Endothelial cell of umbilical vein (primary cell): Measurements from ENCODE around the gene MCCC1. TPM values are rescaled to one million over a fixed set of nuclear protein-coding genes. Genes with fewer than 3 reads are reported as not detected.

ENCODE experiments used
- BruUV-seq: library from RNA; stranded (reverse); fragments of 400-500 nt; replicated peaks from 2 replicates; lab custom pipeline; 2021; lab: Mats Ljungman, UMichigan
- CTCF ChIA-PET: fragments of 300-600, 350-600 bp; sonication (Branson Sonifier 250); formaldehyde crosslinking; loops from one replicate; lab custom pipeline; 2021; ENCODE audit warnings: antibody characterized with exemption, inconsistent platforms; lab: Charles Lee
- POLR2A ChIA-PET: fragments of 300-600, 350-600 bp; sonication (Branson Sonifier 250); formaldehyde crosslinking; loops from one replicate; lab custom pipeline; 2021; ENCODE audit warnings: antibody characterized with exemption, inconsistent platforms; lab: Charles Lee
- DNase-seq: peaks from one replicate; pipeline ENCODE4 v3.0.0-alpha.2; 2011; ENCODE audit warnings: low read depth, low spot score
- FAIRE-seq: peaks from 2 replicates; lab custom pipeline; 2011; peaks lifted over from hg19 to GRCh38; lab: Jason Lieb, UNC
- H2AFZ ChIP-seq: 2 replicates; pipeline ENCODE4 v1.6.0; 2012; ENCODE audit warnings: low read depth, low read length, control low read depth, inconsistent platforms
- H3K27ac ChIP-seq: 2 replicates; pipeline ENCODE4 v1.5.1; 2011; ENCODE audit warnings: low read depth, mild to moderate bottlenecking, control low read depth, low read length, moderate library complexity; ENCODE audit not compliant: insufficient read depth
- H3K27me3 ChIP-seq, 2 experiments: 2 replicates each; pipeline versions ENCODE4 v1.6.0 to v1.6.1; 2011; ENCODE audit warnings: low read length in 2 of 2, mixed read lengths in 1 of 2; ENCODE audit not compliant: control insufficient read depth in 2 of 2, insufficient read depth in 2 of 2
- H3K36me3 ChIP-seq, 2 experiments: 2 replicates in 1 of 2; 3 replicates in 1 of 2; pipeline ENCODE4 v1.5.1; 2011; ENCODE audit warnings: low read length in 2 of 2, mild to moderate bottlenecking in 1 of 2, moderate library complexity in 1 of 2; ENCODE audit not compliant: control insufficient read depth in 2 of 2, insufficient read depth in 2 of 2; ENCODE audit errors: extremely low read depth in 1 of 2
- H3K4me1 ChIP-seq: 3 replicates; pipeline ENCODE4 v1.5.1; 2011; ENCODE audit warnings: mild to moderate bottlenecking, low read length; ENCODE audit not compliant: control insufficient read depth, insufficient read depth; ENCODE audit errors: extremely low read depth
- H3K4me2 ChIP-seq: 2 replicates; pipeline ENCODE4 v1.6.1; 2011; ENCODE audit warnings: low read length, control low read depth, mixed read lengths; ENCODE audit not compliant: insufficient read depth
- H3K4me3 ChIP-seq, 3 experiments: fragments of 200-600 bp in 1 of 3; sonication (generic), shearing (Covaris generic) in 1 of 3; replicated peaks in 1 of 3; 2 replicates each; pipeline ENCODE4 v1.5.1; 2011 to 2016; ENCODE audit warnings: control low read depth in 3 of 3, low read length in 3 of 3, mild to moderate bottlenecking in 2 of 3, inconsistent platforms in 1 of 3, low read depth in 1 of 3, moderate library complexity in 1 of 3; ENCODE audit not compliant: insufficient read depth in 1 of 3
- H3K79me2 ChIP-seq: 2 replicates; pipeline ENCODE4 v1.6.0; 2012; ENCODE audit warnings: low read length, inconsistent platforms; ENCODE audit not compliant: control insufficient read depth, insufficient read depth
- H3K9ac ChIP-seq: replicated peaks from 2 replicates; pipeline ENCODE3; 2011; ENCODE audit warnings: low read length, control low read depth; ENCODE audit not compliant: insufficient read depth; ENCODE audit errors: extremely low read depth
- H3K9me1 ChIP-seq: replicated peaks from 3 replicates; pipeline ENCODE4 v1.6.0; 2011; ENCODE audit warnings: mild to moderate bottlenecking, low read length; ENCODE audit not compliant: control insufficient read depth, insufficient read depth; ENCODE audit errors: extremely low read depth
- H3K9me3 ChIP-seq: replicated peaks from 2 replicates; pipeline ENCODE4 v1.5.1; 2012; ENCODE audit warnings: low read length, inconsistent platforms; ENCODE audit not compliant: control insufficient read depth, insufficient read depth
- H4K20me1 ChIP-seq: replicated peaks from 2 replicates; pipeline ENCODE3; 2011; ENCODE audit warnings: mild to moderate bottlenecking, low read length; ENCODE audit not compliant: control insufficient read depth, insufficient read depth; ENCODE audit errors: extremely low read depth
- EZH2 ChIP-seq: IDR thresholded peaks from 2 replicates; pipeline ENCODE4 v1.6.1; 2012; ENCODE audit warnings: borderline replicate concordance, low read depth, mild to moderate bottlenecking, moderate library complexity, low read length, inconsistent platforms; ENCODE audit not compliant: severe bottlenecking
- FOS ChIP-seq: IDR thresholded peaks from 2 replicates; pipeline ENCODE4 v1.6.1; 2011; ENCODE audit warnings: mild to moderate bottlenecking, low read length, moderate library complexity, borderline replicate concordance; ENCODE audit not compliant: insufficient read depth
- GATA2 ChIP-seq: IDR thresholded peaks from 2 replicates; pipeline ENCODE4 v1.7.0; 2011; ENCODE audit warnings: low read depth, mild to moderate bottlenecking, moderate library complexity, mixed read lengths, low read length; ENCODE audit not compliant: insufficient read length, insufficient read depth
- JUN ChIP-seq: IDR thresholded peaks from 2 replicates; pipeline ENCODE4 v1.6.1; 2011; ENCODE audit warnings: borderline replicate concordance, low read depth; ENCODE audit not compliant: insufficient read length, insufficient read depth
- MYC ChIP-seq: IDR thresholded peaks from one replicate; pipeline ENCODE4 v1.6.1; 2011; ENCODE audit warnings: mild to moderate bottlenecking, low read depth, low read length
- POLR2A ChIP-seq: IDR thresholded peaks from 2 replicates; pipeline ENCODE4 v1.6.1; 2012; ENCODE audit warnings: low read depth, mild to moderate bottlenecking, control low read depth, low read length
- POLR2AphosphoS5 ChIP-seq: IDR thresholded peaks from 2 replicates; pipeline ENCODE4 v1.6.1; 2012; ENCODE audit warnings: low read depth, mild to moderate bottlenecking, control low read depth, low read length, moderate library complexity; ENCODE audit not compliant: insufficient read depth
- dilution Hi-C: fragments of 300-500 bp; cut with MboI; formaldehyde crosslinking; loops from one replicate; pipeline ENCODE4 v1.15.0; 2019; ENCODE audit warnings: low sequenced_read_pairs; ENCODE audit not compliant: extremely low pct_ligation_motif_present
- intact Hi-C: fragments of 100-400 bp; cut with micrococcal nuclease; formaldehyde crosslinking; loops from one replicate; pipeline ENCODE4 v1.10.0; 2022
- polyA plus RNA-seq, 4 experiments: library from polyadenylated mRNA; depleted of rRNA in 3 of 4; stranded (reverse) in 3 of 4; unstranded in 1 of 4; fragments of >200 nt; gene quantifications; 2 replicates each; pipeline versions ENCODE4 v1.2.1 to v1.2.3, GENCODE V29; 2011 to 2012; ENCODE audit warnings: missing spikeins in 1 of 4
- total RNA-seq: library from RNA; stranded (reverse); gene quantifications from 2 replicates; pipeline ENCODE4 v1.2.3, GENCODE V29; 2021
- TF ChIP-seq, protein P1 (sequence below), 2 donors: IDR thresholded peaks; 1 replicate in 1 of 2; 2 replicates in 1 of 2; pipeline ENCODE4 v1.5.1; 2011; ENCODE audit warnings: low read length in 2 of 2, mild to moderate bottlenecking in 2 of 2, moderate library complexity in 2 of 2, control low read depth in 1 of 2, inconsistent platforms in 1 of 2, low read depth in 1 of 2; ENCODE audit not compliant: insufficient read depth in 1 of 2; ENCODE audit errors: extremely low read depth in 1 of 2
- TF ChIP-seq, protein P2 (sequence below): IDR thresholded peaks from 2 replicates; pipeline ENCODE4 v1.6.1; 2011; ENCODE audit not compliant: insufficient read depth, insufficient read length

The MCCC1 gene
- total and polyA plus RNA-seq, 2 donors (not counting 3 experiments of a cell fraction or from before 2014, with no cell fraction given): 9.2 to 19.7 TPM

GRCh38 chr3:183006396-183007002, 92.8 kb downstream of the MCCC1 start:
- no peaks in the 10 kb centered on the region for H3K4me1 ChIP-seq
- no peak overlapping the region for H3K27ac ChIP-seq
- no peaks in the 10 kb centered on the region for H3K79me2 ChIP-seq
- ChIA-PET CTCF (no interaction called here), POLR2A (no interaction called here)
- H3K36me3 ChIP-seq: no peaks in the 10 kb centered on the region
- DNase-seq (no peak), FAIRE-seq (no peak)
- dilution Hi-C loops: no loop called here
- no peaks in the 10 kb centered on the region for H3K9me3 ChIP-seq
- H3K9me1 ChIP-seq: no peaks in the 10 kb centered on the region
- TF ChIP-seq, protein P1, sequence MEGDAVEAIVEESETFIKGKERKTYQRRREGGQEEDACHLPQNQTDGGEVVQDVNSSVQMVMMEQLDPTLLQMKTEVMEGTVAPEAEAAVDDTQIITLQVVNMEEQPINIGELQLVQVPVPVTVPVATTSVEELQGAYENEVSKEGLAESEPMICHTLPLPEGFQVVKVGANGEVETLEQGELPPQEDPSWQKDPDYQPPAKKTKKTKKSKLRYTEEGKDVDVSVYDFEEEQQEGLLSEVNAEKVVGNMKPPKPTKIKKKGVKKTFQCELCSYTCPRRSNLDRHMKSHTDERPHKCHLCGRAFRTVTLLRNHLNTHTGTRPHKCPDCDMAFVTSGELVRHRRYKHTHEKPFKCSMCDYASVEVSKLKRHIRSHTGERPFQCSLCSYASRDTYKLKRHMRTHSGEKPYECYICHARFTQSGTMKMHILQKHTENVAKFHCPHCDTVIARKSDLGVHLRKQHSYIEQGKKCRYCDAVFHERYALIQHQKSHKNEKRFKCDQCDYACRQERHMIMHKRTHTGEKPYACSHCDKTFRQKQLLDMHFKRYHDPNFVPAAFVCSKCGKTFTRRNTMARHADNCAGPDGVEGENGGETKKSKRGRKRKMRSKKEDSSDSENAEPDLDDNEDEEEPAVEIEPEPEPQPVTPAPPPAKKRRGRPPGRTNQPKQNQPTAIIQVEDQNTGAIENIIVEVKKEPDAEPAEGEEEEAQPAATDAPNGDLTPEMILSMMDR (IDR thresholded peaks at IDR 0.05; ENCODE audit: extremely low read depth in 1 of 2, insufficient read depth in 1 of 2, low read depth in 1 of 2, low read length in 2 of 2): no peak
- TF ChIP-seq JUN: no peak
- TF ChIP-seq, protein P2, sequence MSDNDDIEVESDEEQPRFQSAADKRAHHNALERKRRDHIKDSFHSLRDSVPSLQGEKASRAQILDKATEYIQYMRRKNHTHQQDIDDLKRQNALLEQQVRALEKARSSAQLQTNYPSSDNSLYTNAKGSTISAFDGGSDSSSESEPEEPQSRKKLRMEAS: no peak
- TF ChIP-seq POLR2A: no peak
- TF ChIP-seq FOS: no peak
- no peak for TF ChIP-seq GATA2
- no peak for TF ChIP-seq MYC
- no peak for TF ChIP-seq POLR2AphosphoS5
- no peak for TF ChIP-seq EZH2
- H3K9ac ChIP-seq: no peak overlapping the region
- H3K4me2 ChIP-seq: no peak overlapping the region
- H3K4me3 ChIP-seq: no peak overlapping the region
- intact Hi-C loops: no loop called here
- no peaks in the 10 kb centered on the region for H3K27me3 ChIP-seq
- H4K20me1 ChIP-seq: no peaks in the 10 kb centered on the region
- no peak overlapping the region for H2AFZ ChIP-seq
- BruUV-seq: no TSS peak
